Fibroblast of the aortic adventitia (primary cell): ENCODE results near the gene DDX47. TPM values are rescaled to one million over a fixed set of nuclear protein-coding genes. Genes with fewer than 3 reads are reported as not detected.
"Not testable (repeated sequence)": the region's sequence is repeated elsewhere in the genome, so short reads cannot be mapped to it uniquely, and the experiment has no call there.

Source experiments
- DNase-seq: peaks from one replicate; pipeline ENCODE4 v3.0.0-alpha.2; 2010; ENCODE audit warnings: low read depth
- H3K4me3 ChIP-seq: 2 replicates; pipeline ENCODE4 v1.5.1; 2011; ENCODE audit warnings: low read depth, mild to moderate bottlenecking, control low read depth, low read length, moderate library complexity
- total RNA-seq: library from RNA; depleted of rRNA; stranded (reverse); fragments of >200 nt; gene quantifications from 2 replicates; pipeline ENCODE4 v1.2.3, GENCODE V29; 2012; ENCODE audit warnings: low replicate concordance
- TF ChIP-seq, protein P1 (sequence below): IDR thresholded peaks from 2 replicates; pipeline ENCODE4 v1.5.1; 2011; ENCODE audit warnings: mild to moderate bottlenecking, low read length, control low read depth, inconsistent platforms; ENCODE audit not compliant: insufficient read depth

Gene DDX47
- total RNA-seq, 1 donor: 68.4 TPM

DNA sequence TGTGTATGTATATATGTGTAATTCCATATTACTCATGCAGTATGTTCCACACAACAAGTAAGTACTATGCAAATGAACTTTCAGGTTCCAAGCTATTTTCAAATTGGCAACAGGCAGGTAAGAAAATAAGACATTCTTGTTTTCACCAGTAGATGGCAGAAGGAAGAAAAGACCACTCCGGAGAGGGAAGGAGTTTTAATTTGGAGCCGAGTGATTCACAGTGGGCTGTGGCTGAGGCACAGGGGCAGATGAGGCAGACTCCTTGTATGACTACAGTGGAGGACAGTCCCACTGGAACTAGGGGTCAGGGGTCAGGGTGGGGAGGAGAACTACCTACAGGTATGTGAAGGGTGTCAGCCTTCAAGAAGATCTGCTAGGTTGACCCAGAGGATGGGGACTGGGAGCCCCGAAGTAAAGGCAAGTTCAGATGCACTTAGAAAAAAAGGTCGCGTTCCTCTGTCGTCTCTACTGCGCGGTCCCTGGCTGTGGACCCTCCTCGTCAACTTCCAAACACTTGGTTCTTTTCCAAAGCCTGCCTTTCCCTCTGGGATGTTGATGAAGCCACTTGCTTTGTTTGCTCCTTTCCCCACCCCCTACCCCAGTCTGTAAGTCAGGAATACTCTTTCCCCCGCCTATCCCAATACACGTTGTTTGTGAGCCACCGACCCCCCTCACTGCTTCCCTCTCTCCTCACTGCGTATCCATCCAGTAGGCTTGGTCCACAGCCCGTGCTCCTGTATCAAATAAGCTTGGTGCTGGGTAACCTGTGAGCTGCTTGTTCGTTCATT is 24.1 kb downstream of the DDX47 start:
- DNase-seq: peak; percentile 82

DNA sequence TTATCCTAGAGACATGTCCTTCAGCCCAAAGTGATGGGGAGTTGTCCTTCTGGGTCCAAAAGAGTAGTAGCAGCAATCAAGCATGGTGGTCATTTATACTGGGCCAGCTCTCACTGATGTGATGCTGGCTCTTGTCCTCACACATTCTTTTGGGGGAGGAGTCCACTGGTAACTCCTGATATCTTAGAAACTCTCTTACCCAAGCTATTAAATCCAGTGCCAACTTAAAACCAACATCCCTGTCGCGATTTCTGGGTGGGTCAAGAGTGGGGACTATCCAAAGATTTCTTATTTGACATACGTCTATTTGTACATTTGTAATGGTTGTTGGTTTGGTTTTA is 24.6 kb downstream of the DDX47 start:
- no peak for DNase-seq
- H3K4me3 ChIP-seq: no peak overlapping the region
- TF ChIP-seq, protein P1, sequence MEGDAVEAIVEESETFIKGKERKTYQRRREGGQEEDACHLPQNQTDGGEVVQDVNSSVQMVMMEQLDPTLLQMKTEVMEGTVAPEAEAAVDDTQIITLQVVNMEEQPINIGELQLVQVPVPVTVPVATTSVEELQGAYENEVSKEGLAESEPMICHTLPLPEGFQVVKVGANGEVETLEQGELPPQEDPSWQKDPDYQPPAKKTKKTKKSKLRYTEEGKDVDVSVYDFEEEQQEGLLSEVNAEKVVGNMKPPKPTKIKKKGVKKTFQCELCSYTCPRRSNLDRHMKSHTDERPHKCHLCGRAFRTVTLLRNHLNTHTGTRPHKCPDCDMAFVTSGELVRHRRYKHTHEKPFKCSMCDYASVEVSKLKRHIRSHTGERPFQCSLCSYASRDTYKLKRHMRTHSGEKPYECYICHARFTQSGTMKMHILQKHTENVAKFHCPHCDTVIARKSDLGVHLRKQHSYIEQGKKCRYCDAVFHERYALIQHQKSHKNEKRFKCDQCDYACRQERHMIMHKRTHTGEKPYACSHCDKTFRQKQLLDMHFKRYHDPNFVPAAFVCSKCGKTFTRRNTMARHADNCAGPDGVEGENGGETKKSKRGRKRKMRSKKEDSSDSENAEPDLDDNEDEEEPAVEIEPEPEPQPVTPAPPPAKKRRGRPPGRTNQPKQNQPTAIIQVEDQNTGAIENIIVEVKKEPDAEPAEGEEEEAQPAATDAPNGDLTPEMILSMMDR: no peak

More for the DNA sequence above, 24.1 kb downstream of the DDX47 start:
- TF ChIP-seq, protein P1: peak; percentile 60
- H3K4me3 ChIP-seq: no peak overlapping the region

DNA sequence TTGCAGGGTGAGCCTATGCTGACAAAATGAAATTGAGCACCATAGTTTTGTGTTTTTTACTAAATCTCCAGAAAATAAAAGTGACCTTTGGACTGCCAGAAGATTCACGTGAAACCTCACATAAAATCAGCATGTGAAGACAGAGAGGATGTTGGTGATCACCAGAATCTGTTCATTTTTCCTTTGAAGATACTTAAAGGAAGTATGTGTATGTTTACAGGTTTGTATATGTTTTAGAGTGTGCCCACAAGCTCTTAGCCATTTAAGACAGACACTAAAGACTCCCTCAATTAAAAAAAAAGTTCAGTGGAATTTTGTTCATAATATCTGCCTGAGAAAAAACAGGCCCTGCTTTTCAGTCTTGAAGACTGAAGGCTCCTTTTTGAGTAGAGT is 25.9 kb downstream of the DDX47 start:
- TF ChIP-seq, protein P1: no peak
- no peak overlapping the region for H3K4me3 ChIP-seq
- no peak for DNase-seq

DNA sequence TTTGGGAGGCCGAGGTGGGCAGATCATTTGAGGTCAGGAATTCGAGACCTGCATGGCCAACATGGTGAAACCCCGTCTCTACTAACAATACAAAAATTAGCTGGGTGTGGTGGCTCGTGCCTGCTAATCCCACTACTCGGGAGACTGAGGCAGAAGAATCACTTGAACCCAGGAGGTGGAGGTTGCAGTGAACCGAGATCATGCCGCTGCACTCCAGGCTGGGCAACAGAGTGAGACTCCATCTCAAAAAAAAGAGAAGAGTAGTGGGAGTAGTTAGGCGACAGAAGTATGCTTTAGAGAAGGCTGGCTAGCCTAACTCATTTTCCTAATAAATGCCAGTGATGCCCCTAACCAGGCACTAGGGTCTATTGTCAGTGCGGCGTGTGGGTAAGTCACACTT is 26.3 kb downstream of the DDX47 start:
- not testable (repeated sequence) for DNase-seq, H3K4me3 ChIP-seq

DNA sequence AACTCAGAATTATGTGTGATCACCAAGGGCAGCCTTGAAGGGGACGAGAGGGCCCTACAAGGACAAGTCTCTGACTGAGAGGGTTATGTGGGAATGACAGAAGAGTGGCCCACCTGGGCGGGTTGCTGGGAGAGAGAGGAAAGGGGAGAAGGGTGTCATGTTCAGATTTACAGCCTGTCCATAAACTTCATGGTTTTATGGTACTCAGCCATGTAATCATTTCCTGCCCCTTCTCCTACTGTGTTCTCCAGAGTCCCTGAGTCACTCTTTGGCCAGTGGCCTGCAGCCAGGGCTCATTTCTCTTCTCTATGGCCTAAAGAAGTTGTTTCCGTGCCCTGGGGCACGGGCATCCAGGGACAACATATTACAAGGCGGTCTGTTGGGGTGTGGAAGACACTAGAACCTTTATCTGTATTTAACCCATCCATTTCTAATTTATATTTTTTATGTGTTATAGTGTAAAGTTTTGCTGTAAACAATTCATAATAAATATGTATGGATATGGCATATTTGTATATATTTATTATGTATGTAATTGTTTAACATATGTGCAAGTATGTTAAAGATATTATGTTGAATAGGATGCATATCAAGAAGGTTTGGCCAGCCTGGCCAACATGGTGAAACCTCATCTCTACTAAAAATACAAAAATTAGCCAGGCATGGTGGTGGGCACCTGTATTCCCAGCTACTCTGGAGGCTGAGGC is 26.9 kb downstream of the DDX47 start:
- peak; percentile 74 for DNase-seq
- H3K4me3 ChIP-seq: no peak overlapping the region
- TF ChIP-seq, protein P1: no peak

DNA sequence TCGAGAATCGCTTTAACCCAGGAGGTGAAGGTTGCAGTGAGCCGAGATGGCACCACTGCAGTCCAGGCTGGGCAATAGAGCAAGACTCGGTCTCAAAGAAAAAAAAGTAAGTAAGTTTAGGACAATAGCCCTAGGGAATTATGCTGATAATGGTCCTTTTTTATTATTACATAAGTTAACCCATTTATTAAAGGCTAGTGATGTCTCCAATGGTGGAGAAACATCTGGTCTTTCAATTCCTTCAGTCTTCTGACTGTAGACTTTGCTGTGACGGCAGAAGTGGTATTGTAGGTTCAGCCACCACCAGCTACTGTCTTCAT is 27.4 kb downstream of the DDX47 start:
- no peak overlapping the region for H3K4me3 ChIP-seq
- TF ChIP-seq, protein P1: no peak
- no peak for DNase-seq

DNA sequence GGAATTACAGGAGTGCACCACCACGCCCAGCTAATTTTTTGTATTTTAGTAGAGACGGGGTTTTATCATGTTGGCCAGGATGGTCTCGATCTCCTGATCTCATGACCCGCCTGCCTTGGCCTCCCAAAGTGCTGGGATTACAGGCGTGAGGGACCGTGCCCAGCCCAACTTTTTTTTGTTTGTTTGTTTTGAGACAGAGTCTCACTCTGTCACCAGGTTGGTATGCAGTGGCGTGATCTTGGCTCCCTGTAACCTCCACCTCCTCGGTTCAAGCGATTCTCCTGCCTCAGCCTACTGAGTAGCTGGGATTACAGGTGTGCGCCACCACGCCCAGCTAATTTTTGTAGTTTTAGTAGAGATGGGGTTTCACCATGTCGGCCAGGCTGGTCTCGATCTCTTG is 28.3 kb downstream of the DDX47 start:
- H3K4me3 ChIP-seq, DNase-seq: not testable (repeated sequence)

DNA sequence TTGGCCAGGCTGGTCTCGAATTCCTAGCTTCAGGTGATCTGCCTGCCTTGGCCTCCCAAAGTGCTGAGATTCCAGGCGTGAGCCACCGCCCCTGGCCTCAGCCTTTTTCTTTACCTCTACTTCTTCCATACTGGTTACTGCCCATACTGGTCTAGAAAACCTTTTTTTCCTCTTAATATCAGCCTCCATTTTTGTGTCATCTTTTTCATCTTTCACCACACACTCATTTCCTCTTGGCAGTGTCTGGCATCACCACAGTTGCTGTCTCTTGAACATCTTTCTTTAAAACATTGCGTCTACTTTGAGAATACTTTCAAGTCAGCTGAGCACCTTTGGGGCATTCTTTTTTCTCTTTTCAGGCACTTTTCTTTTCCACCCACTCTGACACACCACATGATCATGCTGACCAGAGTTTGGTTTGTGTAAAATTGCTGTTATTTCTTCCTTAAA is 32.7 kb downstream of the DDX47 start:
- no peak overlapping the region for H3K4me3 ChIP-seq
- TF ChIP-seq, protein P1: no peak
- DNase-seq: no peak

DNA sequence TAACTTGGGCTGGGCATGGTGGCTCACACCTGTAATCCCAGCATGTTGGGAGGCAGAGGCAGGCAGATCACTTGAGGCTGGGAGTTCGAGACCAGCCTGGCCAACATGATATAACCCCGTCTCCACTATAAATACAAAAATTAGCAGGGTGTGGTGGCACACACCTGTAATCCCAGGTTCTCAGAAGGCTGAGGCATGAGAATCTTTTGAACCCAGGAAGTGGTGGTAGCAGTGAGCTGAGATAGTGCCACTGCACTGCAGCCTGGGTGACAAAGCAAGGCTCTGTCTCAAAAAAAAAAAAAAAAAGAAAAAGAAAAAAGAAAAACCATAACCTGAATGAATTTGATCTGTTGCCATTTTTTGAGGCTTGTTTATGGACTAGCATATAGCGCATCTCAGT is 33.6 kb downstream of the DDX47 start:
- not testable (repeated sequence) for DNase-seq, H3K4me3 ChIP-seq
